ENCODE results near the gene TUNAR. TPM values are rescaled to one million over a fixed set of nuclear protein-coding genes. Genes with fewer than 3 reads are reported as not detected.

TUNAR gene
- total RNA-seq = not detected in 2 replicates

GRCh38 chr14:95876761-95877538 is at the start of gene TUNAR:
Gene TUNAR, plus strand, starts transcription at chr14:95876832.

Other genes starting within 250 kb of the TUNAR start
- gene TCL1B, start 190.4 kb upstream of the TUNAR start, total RNA-seq = not detected in 2 replicates
- not detected in 2 replicates for gene TCL1A, start 162.7 kb upstream of the TUNAR start, total RNA-seq
- 3.6 and 8.6 TPM in 2 replicates for gene C14orf132, start 162.5 kb downstream of the TUNAR start, total RNA-seq

All from dermis lymphatic vessel endothelial cell (primary cell).